ENCODE data around the gene LGALSL.

The LGALSL gene

GRCh38 chr2:64463781-64464180 is 9.8 kb downstream of the LGALSL start:
- DNase-seq, result no peak
- Histone ChIP-seq H3K4me2 (ENCODE audit: low read depth, low read length) (no peak overlapping the region), H3K9me3 (replicated peaks; ENCODE audit: insufficient read depth, low read length) (no peaks in the 10 kb centered on the region), H3K9me2 (replicated peaks; ENCODE audit: insufficient read depth, low read length) (no peaks in the 10 kb centered on the region), H2AFZ (ENCODE audit: low read length) (no peak overlapping the region), H3K36me3 (replicated peaks; ENCODE audit: insufficient read depth, low read length) (no peaks in the 10 kb centered on the region), H3K27me3 (replicated peaks; ENCODE audit: insufficient read depth, low read length) (no peaks in the 10 kb centered on the region), H3K27ac (ENCODE audit: low read length) (no peak overlapping the region), H3F3A (ENCODE audit: insufficient read depth, low read length) (no peaks in the 10 kb centered on the region), H3K4me1 (ENCODE audit: low read length) (no peaks in the 10 kb centered on the region), H3K4me3 (ENCODE audit: low read length) (no peak overlapping the region), H3K79me2 (ENCODE audit: low read length) (no peaks in the 10 kb centered on the region), H3K9ac (ENCODE audit: low read length) (no peak overlapping the region), H4K20me1 (ENCODE audit: insufficient read depth, low read length) (no peaks in the 10 kb centered on the region)
- TF ChIP-seq EZH2 (optimal IDR thresholded peaks at IDR 0.05; ENCODE audit: low read depth, low read length) (no peak), EZH2phosphoT487 (IDR thresholded peaks at IDR 0.05; ENCODE audit: low read length) (no peak)
- TF ChIP-seq, protein P1, sequence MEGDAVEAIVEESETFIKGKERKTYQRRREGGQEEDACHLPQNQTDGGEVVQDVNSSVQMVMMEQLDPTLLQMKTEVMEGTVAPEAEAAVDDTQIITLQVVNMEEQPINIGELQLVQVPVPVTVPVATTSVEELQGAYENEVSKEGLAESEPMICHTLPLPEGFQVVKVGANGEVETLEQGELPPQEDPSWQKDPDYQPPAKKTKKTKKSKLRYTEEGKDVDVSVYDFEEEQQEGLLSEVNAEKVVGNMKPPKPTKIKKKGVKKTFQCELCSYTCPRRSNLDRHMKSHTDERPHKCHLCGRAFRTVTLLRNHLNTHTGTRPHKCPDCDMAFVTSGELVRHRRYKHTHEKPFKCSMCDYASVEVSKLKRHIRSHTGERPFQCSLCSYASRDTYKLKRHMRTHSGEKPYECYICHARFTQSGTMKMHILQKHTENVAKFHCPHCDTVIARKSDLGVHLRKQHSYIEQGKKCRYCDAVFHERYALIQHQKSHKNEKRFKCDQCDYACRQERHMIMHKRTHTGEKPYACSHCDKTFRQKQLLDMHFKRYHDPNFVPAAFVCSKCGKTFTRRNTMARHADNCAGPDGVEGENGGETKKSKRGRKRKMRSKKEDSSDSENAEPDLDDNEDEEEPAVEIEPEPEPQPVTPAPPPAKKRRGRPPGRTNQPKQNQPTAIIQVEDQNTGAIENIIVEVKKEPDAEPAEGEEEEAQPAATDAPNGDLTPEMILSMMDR (IDR thresholded peaks at IDR 0.05; ENCODE audit: low read length), result no peak

GRCh38 chr2:64466478-64467085 is 12.6 kb downstream of the LGALSL start:
- TF ChIP-seq, protein P1 (IDR thresholded peaks at IDR 0.05; ENCODE audit: low read length), result no peak
- TF ChIP-seq EZH2phosphoT487 (IDR thresholded peaks at IDR 0.05; ENCODE audit: low read length) (no peak), EZH2 (optimal IDR thresholded peaks at IDR 0.05; ENCODE audit: low read depth, low read length) (no peak)
- H3K9me2 ChIP-seq (replicated peaks; ENCODE audit: insufficient read depth, low read length), result no peaks in the 10 kb centered on the region
- H3K4me2 ChIP-seq (ENCODE audit: low read depth, low read length), result no peak overlapping the region
- H3K36me3 ChIP-seq (replicated peaks; ENCODE audit: insufficient read depth, low read length), result no peaks in the 10 kb centered on the region
- H3F3A ChIP-seq (ENCODE audit: insufficient read depth, low read length), result no peaks in the 10 kb centered on the region
- H3K9ac ChIP-seq (ENCODE audit: low read length), result no peak overlapping the region
- no peak for DNase-seq
- no peak overlapping the region for H3K27ac ChIP-seq (ENCODE audit: low read length)
- no peaks in the 10 kb centered on the region for H3K79me2 ChIP-seq (ENCODE audit: low read length)
- H4K20me1 ChIP-seq (ENCODE audit: insufficient read depth, low read length), result no peaks in the 10 kb centered on the region
- no peak overlapping the region for H2AFZ ChIP-seq (ENCODE audit: low read length)
- H3K27me3 ChIP-seq (replicated peaks; ENCODE audit: insufficient read depth, low read length), result no peaks in the 10 kb centered on the region
- no peak overlapping the region for H3K4me3 ChIP-seq (ENCODE audit: low read length)
- H3K9me3 ChIP-seq (replicated peaks; ENCODE audit: insufficient read depth, low read length), result no peaks in the 10 kb centered on the region
- no peaks in the 10 kb centered on the region for H3K4me1 ChIP-seq (ENCODE audit: low read length)

DNA sequence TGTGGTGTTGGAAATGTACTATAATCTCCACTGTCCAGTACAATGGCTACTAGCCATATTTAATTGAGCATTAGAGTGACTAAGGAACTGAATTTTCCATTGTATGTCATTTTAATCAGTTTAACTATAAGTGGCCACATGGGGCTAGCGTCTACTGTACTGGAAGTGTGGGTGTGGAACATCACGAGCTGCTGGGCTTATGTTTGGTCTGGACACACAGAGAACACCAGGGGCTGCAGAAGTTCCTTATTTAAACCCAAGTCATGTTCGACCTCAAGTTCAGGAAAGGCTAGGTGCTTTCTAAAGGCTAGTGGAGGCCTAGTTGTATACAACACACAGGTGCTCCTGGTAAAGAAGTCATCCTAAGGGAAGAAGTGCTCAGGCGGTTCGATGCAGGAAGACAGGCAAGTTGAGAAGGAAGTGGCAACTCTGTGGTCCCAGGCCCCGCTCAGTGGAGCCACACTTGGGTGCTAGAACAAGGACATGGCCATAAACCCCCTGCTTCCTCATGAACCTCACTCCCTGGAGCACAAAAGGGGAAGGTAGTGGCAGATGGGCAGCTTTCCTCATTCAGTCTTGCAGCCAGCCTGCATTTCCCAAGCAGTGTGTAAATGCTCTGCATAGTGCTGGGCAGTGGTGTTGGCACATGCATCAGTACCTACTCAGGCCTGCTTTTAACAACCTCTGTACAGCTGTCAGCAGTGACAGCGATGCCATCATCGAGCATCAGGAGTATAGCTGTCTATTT is 13.3 kb downstream of the LGALSL start:
- Histone ChIP-seq H4K20me1 (ENCODE audit: insufficient read depth, low read length) (no peaks in the 10 kb centered on the region), H3K4me3 (ENCODE audit: low read length) (no peak overlapping the region), H3K36me3 (replicated peaks; ENCODE audit: insufficient read depth, low read length) (no peaks in the 10 kb centered on the region), H2AFZ (ENCODE audit: low read length) (no peak overlapping the region), H3K9ac (ENCODE audit: low read length) (no peak overlapping the region), H3K9me2 (replicated peaks; ENCODE audit: insufficient read depth, low read length) (no peaks in the 10 kb centered on the region), H3K79me2 (ENCODE audit: low read length) (no peaks in the 10 kb centered on the region), H3K4me1 (ENCODE audit: low read length) (no peaks in the 10 kb centered on the region), H3F3A (ENCODE audit: insufficient read depth, low read length) (no peaks in the 10 kb centered on the region), H3K27ac (ENCODE audit: low read length) (no peak overlapping the region), H3K9me3 (replicated peaks; ENCODE audit: insufficient read depth, low read length) (no peaks in the 10 kb centered on the region), H3K27me3 (replicated peaks; ENCODE audit: insufficient read depth, low read length) (no peaks in the 10 kb centered on the region), H3K4me2 (ENCODE audit: low read depth, low read length) (no peak overlapping the region)
- no peak for DNase-seq
- TF ChIP-seq EZH2phosphoT487 (IDR thresholded peaks at IDR 0.05; ENCODE audit: low read length), result no peak
- TF ChIP-seq, protein P1 (IDR thresholded peaks at IDR 0.05; ENCODE audit: low read length), result no peak
- no peak for TF ChIP-seq EZH2 (optimal IDR thresholded peaks at IDR 0.05; ENCODE audit: low read depth, low read length)
